HepG2 (cell line): ENCODE results near the gene USP11. TPM values are rescaled to one million over a fixed set of nuclear protein-coding genes. Genes with fewer than 3 reads are reported as not detected.

Source experiments
- ATF2 ChIP-seq: sonication (generic); formaldehyde crosslinking; IDR thresholded peaks from 2 replicates; pipeline ENCODE4 v1.4.0; 2020; ENCODE audit warnings: missing genetic modification reagents
- CREB1 ChIP-seq, 2 experiments: fragments of 450-650 bp in 1 of 2; IDR thresholded peaks; 2 replicates each; pipeline ENCODE4 v1.6.1; 2016 to 2017; ENCODE audit warnings: control low read depth in 1 of 2, mild to moderate bottlenecking in 1 of 2, missing compliant biosample characterization in 1 of 2, missing genetic modification characterization in 1 of 2
- CREM ChIP-seq, 2 experiments: sonication (generic) in 1 of 2; formaldehyde crosslinking in 1 of 2; IDR thresholded peaks; 2 replicates each; pipeline versions ENCODE4 v1.4.0 to v1.6.1; 2016 to 2020; ENCODE audit warnings: antibody characterized with exemption in 1 of 2, mild to moderate bottlenecking in 1 of 2, missing genetic modification reagents in 1 of 2
- MTA1 ChIP-seq: sonication (generic); formaldehyde crosslinking; IDR thresholded peaks from 2 replicates; pipeline ENCODE4 v1.4.0; 2020; ENCODE audit warnings: missing genetic modification reagents, mild to moderate bottlenecking, borderline replicate concordance
- MXI1 ChIP-seq: IDR thresholded peaks from 3 replicates; pipeline ENCODE4 v1.6.1; 2012; ENCODE audit warnings: low read depth, low read length, inconsistent platforms, borderline replicate concordance
- POLR2AphosphoS5 ChIP-seq: IDR thresholded peaks from 2 replicates; pipeline ENCODE4 v1.6.1; 2012; ENCODE audit warnings: low read depth, low read length
- UBTF ChIP-seq: sonication (generic); formaldehyde crosslinking; IDR thresholded peaks from 2 replicates; pipeline ENCODE4 v1.4.0; 2020; ENCODE audit warnings: mild to moderate bottlenecking, missing genetic modification reagents
- ZFY ChIP-seq: sonication (generic); formaldehyde crosslinking; IDR thresholded peaks from 2 replicates; pipeline ENCODE4 v1.4.0; 2020; ENCODE audit warnings: missing genetic modification reagents
- ZGPAT ChIP-seq: IDR thresholded peaks from 2 replicates; pipeline ENCODE4 v1.6.1; 2016; ENCODE audit warnings: mild to moderate bottlenecking
- ZNF430 ChIP-seq: sonication (generic); formaldehyde crosslinking; IDR thresholded peaks from 2 replicates; pipeline ENCODE4 v1.9.0; 2021; ENCODE audit warnings: mild to moderate bottlenecking, missing genetic modification reagents
- polyA plus RNA-seq, 8 experiments: library from polyadenylated mRNA; depleted of rRNA in 3 of 8; stranded (reverse) in 7 of 8; unstranded in 1 of 8; fragments of >200 nt; fragmentation: Illumina TruSeq in 4 of 8; extraction: Trizol in 4 of 8; gene quantifications; 2 replicates each; pipeline versions ENCODE4 v1.2.1 to v1.2.3, GENCODE V29; 2011 to 2016; ENCODE audit warnings: low read depth in 4 of 8, missing spikeins in 1 of 8, mixed read lengths in 1 of 8; ENCODE audit not compliant: insufficient read depth in 1 of 8
- total RNA-seq, 5 experiments: library from RNA; depleted of rRNA; stranded (reverse); fragments of >200 nt; fragmentation: Illumina TruSeq; extraction: Trizol; gene quantifications; 2 replicates each; pipeline ENCODE4 v1.2.3, GENCODE V29; 2016; ENCODE audit warnings: low read depth in 1 of 5
- TF ChIP-seq, protein P1 (sequence below): sonication (generic); formaldehyde crosslinking; IDR thresholded peaks from 2 replicates; pipeline ENCODE4 v1.4.0; 2020; ENCODE audit warnings: missing genetic modification reagents
- TF ChIP-seq, protein P2 (sequence below): sonication (generic); formaldehyde crosslinking; IDR thresholded peaks from 2 replicates; pipeline ENCODE4 v1.8.1; 2022; ENCODE audit warnings: mild to moderate bottlenecking, missing genetic modification reagents
- TF ChIP-seq, protein P3 (sequence below): sonication (generic); formaldehyde crosslinking; IDR thresholded peaks from 2 replicates; pipeline ENCODE4 v1.5.1; 2020; ENCODE audit warnings: missing genetic modification reagents, mild to moderate bottlenecking, borderline replicate concordance

Gene USP11
- total and polyA plus RNA-seq, 2 of the 13 experiments (the other 11 are each of a cell fraction or from before 2014, with no cell fraction given) = 23.8 to 31.7 TPM

DNA sequence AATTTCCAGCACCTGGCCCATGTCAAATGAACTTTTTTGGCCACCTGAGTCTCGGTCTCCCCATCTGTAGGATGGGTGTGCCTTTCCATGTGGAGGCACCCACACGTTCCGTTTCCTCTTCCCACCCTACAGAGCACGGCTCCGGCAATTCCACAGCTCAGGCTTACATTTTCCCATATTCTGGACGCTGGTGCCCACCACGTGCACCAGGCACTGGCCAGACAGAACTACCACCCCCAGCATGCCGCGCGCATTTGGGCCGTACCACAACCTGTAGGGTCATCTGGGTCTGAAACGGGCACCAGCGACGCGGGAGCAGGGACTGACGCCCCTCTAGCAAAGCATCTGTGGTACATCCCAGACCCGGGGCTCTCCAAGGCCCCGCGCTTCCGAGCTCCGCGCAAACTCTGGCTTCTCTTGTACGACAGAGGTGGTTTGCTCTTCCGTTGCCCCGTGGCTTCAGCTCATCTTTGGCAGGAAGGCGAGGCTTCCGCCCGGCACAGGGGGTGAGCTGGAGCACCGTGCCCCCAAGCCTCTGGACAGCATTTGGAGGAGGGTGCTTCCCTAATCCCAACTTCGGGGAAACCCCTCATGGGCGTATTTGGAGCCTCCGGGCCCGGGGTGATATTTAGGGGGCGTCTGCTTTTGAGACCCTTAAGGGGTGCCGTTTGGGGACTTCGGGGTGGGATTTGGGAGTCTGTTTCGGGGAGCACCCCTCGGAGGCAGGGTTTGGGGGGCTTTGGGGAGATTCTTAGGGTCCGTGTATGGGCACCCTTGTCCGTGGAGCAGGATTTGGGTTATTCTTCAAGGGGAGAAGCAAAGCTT, 42.2 kb upstream of the USP11 start (continued):
- TF ChIP-seq, protein P1, sequence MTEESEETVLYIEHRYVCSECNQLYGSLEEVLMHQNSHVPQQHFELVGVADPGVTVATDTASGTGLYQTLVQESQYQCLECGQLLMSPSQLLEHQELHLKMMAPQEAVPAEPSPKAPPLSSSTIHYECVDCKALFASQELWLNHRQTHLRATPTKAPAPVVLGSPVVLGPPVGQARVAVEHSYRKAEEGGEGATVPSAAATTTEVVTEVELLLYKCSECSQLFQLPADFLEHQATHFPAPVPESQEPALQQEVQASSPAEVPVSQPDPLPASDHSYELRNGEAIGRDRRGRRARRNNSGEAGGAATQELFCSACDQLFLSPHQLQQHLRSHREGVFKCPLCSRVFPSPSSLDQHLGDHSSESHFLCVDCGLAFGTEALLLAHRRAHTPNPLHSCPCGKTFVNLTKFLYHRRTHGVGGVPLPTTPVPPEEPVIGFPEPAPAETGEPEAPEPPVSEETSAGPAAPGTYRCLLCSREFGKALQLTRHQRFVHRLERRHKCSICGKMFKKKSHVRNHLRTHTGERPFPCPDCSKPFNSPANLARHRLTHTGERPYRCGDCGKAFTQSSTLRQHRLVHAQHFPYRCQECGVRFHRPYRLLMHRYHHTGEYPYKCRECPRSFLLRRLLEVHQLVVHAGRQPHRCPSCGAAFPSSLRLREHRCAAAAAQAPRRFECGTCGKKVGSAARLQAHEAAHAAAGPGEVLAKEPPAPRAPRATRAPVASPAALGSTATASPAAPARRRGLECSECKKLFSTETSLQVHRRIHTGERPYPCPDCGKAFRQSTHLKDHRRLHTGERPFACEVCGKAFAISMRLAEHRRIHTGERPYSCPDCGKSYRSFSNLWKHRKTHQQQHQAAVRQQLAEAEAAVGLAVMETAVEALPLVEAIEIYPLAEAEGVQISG = peak; percentile 69
- TF ChIP-seq, protein P2, sequence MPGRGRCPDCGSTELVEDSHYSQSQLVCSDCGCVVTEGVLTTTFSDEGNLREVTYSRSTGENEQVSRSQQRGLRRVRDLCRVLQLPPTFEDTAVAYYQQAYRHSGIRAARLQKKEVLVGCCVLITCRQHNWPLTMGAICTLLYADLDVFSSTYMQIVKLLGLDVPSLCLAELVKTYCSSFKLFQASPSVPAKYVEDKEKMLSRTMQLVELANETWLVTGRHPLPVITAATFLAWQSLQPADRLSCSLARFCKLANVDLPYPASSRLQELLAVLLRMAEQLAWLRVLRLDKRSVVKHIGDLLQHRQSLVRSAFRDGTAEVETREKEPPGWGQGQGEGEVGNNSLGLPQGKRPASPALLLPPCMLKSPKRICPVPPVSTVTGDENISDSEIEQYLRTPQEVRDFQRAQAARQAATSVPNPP (CRISPR knock-in tag) = no peak
- 0 out of 2 replicates have a peak, but pooled peaks have one; percentile 27 for TF ChIP-seq ZGPAT (CRISPR knock-in tag)
- TF ChIP-seq, protein P3, sequence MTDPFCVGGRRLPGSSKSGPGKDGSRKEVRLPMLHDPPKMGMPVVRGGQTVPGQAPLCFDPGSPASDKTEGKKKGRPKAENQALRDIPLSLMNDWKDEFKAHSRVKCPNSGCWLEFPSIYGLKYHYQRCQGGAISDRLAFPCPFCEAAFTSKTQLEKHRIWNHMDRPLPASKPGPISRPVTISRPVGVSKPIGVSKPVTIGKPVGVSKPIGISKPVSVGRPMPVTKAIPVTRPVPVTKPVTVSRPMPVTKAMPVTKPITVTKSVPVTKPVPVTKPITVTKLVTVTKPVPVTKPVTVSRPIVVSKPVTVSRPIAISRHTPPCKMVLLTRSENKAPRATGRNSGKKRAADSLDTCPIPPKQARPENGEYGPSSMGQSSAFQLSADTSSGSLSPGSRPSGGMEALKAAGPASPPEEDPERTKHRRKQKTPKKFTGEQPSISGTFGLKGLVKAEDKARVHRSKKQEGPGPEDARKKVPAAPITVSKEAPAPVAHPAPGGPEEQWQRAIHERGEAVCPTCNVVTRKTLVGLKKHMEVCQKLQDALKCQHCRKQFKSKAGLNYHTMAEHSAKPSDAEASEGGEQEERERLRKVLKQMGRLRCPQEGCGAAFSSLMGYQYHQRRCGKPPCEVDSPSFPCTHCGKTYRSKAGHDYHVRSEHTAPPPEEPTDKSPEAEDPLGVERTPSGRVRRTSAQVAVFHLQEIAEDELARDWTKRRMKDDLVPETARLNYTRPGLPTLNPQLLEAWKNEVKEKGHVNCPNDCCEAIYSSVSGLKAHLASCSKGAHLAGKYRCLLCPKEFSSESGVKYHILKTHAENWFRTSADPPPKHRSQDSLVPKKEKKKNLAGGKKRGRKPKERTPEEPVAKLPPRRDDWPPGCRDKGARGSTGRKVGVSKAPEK = no peak
- TF ChIP-seq CREM (IDR thresholded peaks at IDR 0.05) = peak; percentile 76
- TF ChIP-seq CREM (CRISPR knock-in tag; IDR thresholded peaks at IDR 0.05) = no peak
- TF ChIP-seq CREB1 (IDR thresholded peaks at IDR 0.05) = peak; percentile 35; the same call in 1 of the 2 replicates
- peak; percentile 70 for TF ChIP-seq CREB1 (CRISPR knock-in tag; IDR thresholded peaks at IDR 0.05)
- TF ChIP-seq ATF2 (CRISPR knock-in tag) = peak; percentile 16; the same call in 1 of the 2 replicates
- peak; percentile 51; the same call in 1 of the 2 replicates for TF ChIP-seq ZNF430 (CRISPR knock-in tag)
- TF ChIP-seq POLR2AphosphoS5 = peak; percentile 73
- peak; percentile 65 for TF ChIP-seq ZFY (CRISPR knock-in tag)
- peak; percentile 77; the same call in 1 of the 3 replicates for TF ChIP-seq MXI1
- TF ChIP-seq UBTF (CRISPR knock-in tag) = peak; percentile 52; the same call in 1 of the 2 replicates
- peak; percentile 41; the same call in 1 of the 2 replicates for TF ChIP-seq MTA1 (CRISPR knock-in tag)
